Osteoblast (primary cell): ENCODE results near the gene ORM1. TPM values are rescaled to one million over a fixed set of nuclear protein-coding genes. Genes with fewer than 3 reads are reported as not detected.
A peak's percentile ranks its signal among the peaks of the same experiment; 100 is the strongest.

Experiments
- DNase-seq: peaks from one replicate; pipeline ENCODE4 v3.0.0; 2011; ENCODE audit warnings: low spot score, mixed read lengths; ENCODE audit not compliant: insufficient read length; ENCODE audit errors: missing footprints
- H2AFZ ChIP-seq: 2 replicates; pipeline ENCODE4 v1.6.0; 2011; ENCODE audit warnings: mild to moderate bottlenecking, low read length
- H3K27ac ChIP-seq: 2 replicates; pipeline ENCODE4 v1.5.1; 2011; ENCODE audit warnings: mild to moderate bottlenecking, low read depth, low read length, moderate library complexity
- H3K27me3 ChIP-seq: 2 replicates; pipeline ENCODE4 v1.6.0; 2012; ENCODE audit warnings: mild to moderate bottlenecking, control low read depth, inconsistent platforms, low read length, moderate library complexity; ENCODE audit not compliant: insufficient read depth
- H3K36me3 ChIP-seq: 2 replicates; pipeline ENCODE4 v1.5.1; 2011; ENCODE audit warnings: mild to moderate bottlenecking, low read length, control low read depth, moderate library complexity; ENCODE audit not compliant: insufficient read depth
- H3K4me1 ChIP-seq: 2 replicates; pipeline ENCODE4 v1.5.1; 2011; ENCODE audit warnings: mild to moderate bottlenecking, low read length, control low read depth, moderate library complexity; ENCODE audit not compliant: insufficient read depth
- H3K4me2 ChIP-seq: 2 replicates; pipeline ENCODE4 v1.6.0; 2011; ENCODE audit warnings: mild to moderate bottlenecking, low read length; ENCODE audit not compliant: insufficient read depth
- H3K4me3 ChIP-seq: fragments of 200-600 bp; sonication (generic); 3 replicates; pipeline ENCODE4 v1.5.1; 2012; ENCODE audit warnings: mild to moderate bottlenecking, low read length, inconsistent platforms; ENCODE audit not compliant: insufficient read depth
- H3K79me2 ChIP-seq: 2 replicates; pipeline ENCODE4 v1.6.0; 2012; ENCODE audit warnings: mild to moderate bottlenecking, low read length, control low read depth, inconsistent platforms; ENCODE audit not compliant: insufficient read depth
- H3K9me3 ChIP-seq: 2 replicates; pipeline ENCODE4 v1.5.1; 2011; ENCODE audit warnings: low read depth, low read length, control low read depth
- H4K20me1 ChIP-seq: 2 replicates; pipeline ENCODE4 v1.6.0; 2012; ENCODE audit warnings: mild to moderate bottlenecking, low read length, control low read depth; ENCODE audit not compliant: insufficient read depth
- total RNA-seq: library from RNA; depleted of rRNA; stranded (reverse); fragments of >200 nt; gene quantifications from 2 replicates; pipeline ENCODE4 v1.2.3, GENCODE V29; 2012
- TF ChIP-seq, protein P1 (sequence below): IDR thresholded peaks from 2 replicates; pipeline ENCODE4 v1.5.1; 2011; ENCODE audit warnings: mild to moderate bottlenecking, low read depth, low read length, moderate library complexity; ENCODE audit errors: extremely low read depth

Gene ORM1
- total RNA-seq, 1 donor: not detected

- H4K20me1 ChIP-seq: no peaks in the 10 kb centered on the region
- H3K9me3 ChIP-seq: no peaks in the 10 kb centered on the region
- peaks cover 5% of the 10 kb centered on the region for H3K4me1 ChIP-seq
- H3K4me3 ChIP-seq: no peak overlapping the region
- H3K4me2 ChIP-seq: no peak overlapping the region
- no peak overlapping the region for H3K27ac ChIP-seq
- no peak overlapping the region for H2AFZ ChIP-seq
- TF ChIP-seq, protein P1, sequence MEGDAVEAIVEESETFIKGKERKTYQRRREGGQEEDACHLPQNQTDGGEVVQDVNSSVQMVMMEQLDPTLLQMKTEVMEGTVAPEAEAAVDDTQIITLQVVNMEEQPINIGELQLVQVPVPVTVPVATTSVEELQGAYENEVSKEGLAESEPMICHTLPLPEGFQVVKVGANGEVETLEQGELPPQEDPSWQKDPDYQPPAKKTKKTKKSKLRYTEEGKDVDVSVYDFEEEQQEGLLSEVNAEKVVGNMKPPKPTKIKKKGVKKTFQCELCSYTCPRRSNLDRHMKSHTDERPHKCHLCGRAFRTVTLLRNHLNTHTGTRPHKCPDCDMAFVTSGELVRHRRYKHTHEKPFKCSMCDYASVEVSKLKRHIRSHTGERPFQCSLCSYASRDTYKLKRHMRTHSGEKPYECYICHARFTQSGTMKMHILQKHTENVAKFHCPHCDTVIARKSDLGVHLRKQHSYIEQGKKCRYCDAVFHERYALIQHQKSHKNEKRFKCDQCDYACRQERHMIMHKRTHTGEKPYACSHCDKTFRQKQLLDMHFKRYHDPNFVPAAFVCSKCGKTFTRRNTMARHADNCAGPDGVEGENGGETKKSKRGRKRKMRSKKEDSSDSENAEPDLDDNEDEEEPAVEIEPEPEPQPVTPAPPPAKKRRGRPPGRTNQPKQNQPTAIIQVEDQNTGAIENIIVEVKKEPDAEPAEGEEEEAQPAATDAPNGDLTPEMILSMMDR: no peak
- H3K79me2 ChIP-seq: no peaks in the 10 kb centered on the region
- no peaks in the 10 kb centered on the region for H3K27me3 ChIP-seq
- DNase-seq: no peak
- H3K36me3 ChIP-seq: peaks cover 4% of the 10 kb centered on the region
These were observed 18.9 kb upstream of the ORM1 start for GRCh38 chr9:114303977-114304376.

- H3K4me2 ChIP-seq: no peak overlapping the region
- peaks cover 5% of the 10 kb centered on the region for H3K4me1 ChIP-seq
- peaks cover 7% of the 10 kb centered on the region for H3K36me3 ChIP-seq
- H3K79me2 ChIP-seq: no peaks in the 10 kb centered on the region
- TF ChIP-seq, protein P1: no peak
- H3K4me3 ChIP-seq: no peak overlapping the region
- no peaks in the 10 kb centered on the region for H3K27me3 ChIP-seq
- no peak overlapping the region for H3K27ac ChIP-seq
- DNase-seq: no peak
- H2AFZ ChIP-seq: no peak overlapping the region
- no peaks in the 10 kb centered on the region for H4K20me1 ChIP-seq
- no peaks in the 10 kb centered on the region for H3K9me3 ChIP-seq
These were observed 18.3 kb upstream of the ORM1 start for GRCh38 chr9:114304416-114305188.

DNA sequence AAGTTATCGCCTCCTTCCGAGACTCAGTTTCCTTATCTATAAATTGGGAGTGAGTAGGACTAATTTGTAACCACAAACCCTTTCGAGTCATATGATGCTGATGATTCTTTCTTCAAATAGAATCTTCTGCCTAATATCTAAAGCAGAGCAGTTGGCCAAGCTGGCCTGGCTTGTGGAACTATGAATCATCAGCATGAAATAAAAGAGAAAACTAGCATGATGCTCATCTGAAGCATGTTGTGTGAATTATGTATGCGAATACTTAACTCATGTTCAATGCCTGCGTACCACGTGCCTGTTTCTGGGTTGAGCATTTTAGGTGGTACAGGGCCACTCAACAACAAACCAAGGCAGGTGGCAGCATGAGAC lies 15.0 kb upstream of the ORM1 start:
- Histone ChIP-seq H3K79me2 (no peaks in the 10 kb centered on the region), H3K27ac (no peak overlapping the region), H2AFZ (no peak overlapping the region), H4K20me1 (no peaks in the 10 kb centered on the region), H3K4me3 (no peak overlapping the region), H3K36me3 (peaks cover 2% of the 10 kb centered on the region), H3K27me3 (no peaks in the 10 kb centered on the region), H3K9me3 (no peaks in the 10 kb centered on the region), H3K4me2 (no peak overlapping the region), H3K4me1 (peaks cover 5% of the 10 kb centered on the region)
- peak; percentile 92 for DNase-seq
- TF ChIP-seq, protein P1: no peak

DNA sequence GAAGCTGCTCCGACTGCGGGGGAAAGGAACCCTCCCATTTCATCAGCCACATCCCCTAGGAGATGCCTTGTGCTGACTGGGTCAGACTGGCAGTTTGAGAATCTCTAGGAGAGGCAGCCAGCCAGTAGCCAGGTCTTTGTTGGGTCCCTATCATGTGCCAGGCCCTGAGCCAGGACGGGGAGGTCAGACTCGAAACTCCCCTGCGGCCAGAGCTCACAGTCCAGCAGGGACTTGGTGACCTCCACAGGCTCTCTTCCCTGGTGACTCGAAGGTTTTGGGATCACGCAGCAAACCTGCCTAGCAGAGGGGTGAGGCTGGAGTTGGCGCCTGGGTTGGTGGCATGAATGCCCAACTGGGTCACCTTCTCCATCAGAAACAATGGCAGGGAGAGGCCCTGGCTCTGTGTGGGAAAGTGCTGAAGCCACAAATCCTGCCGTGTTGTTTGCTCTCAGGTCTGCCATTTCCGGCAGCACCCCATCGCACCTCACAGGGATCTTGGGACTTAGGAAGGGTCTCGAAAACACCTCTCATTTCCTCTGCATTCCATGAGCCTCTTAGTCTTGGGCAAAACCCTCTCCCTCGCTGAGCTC lies 14.4 kb upstream of the ORM1 start:
- Histone ChIP-seq H3K4me1 (peaks cover 5% of the 10 kb centered on the region), H4K20me1 (no peaks in the 10 kb centered on the region), H3K4me3 (no peak overlapping the region), H3K27ac (no peak overlapping the region), H2AFZ (no peak overlapping the region), H3K36me3 (peaks cover 2% of the 10 kb centered on the region), H3K9me3 (no peaks in the 10 kb centered on the region), H3K27me3 (no peaks in the 10 kb centered on the region), H3K4me2 (no peak overlapping the region), H3K79me2 (no peaks in the 10 kb centered on the region)
- DNase-seq: no peak
- TF ChIP-seq, protein P1: no peak
